ENCODE data around the gene FIBIN. TPM values are rescaled to one million over a fixed set of nuclear protein-coding genes. Genes with fewer than 3 reads are reported as not detected.

The FIBIN gene
- total RNA-seq, 1 experiment from 2014 or later = not detected

GRCh38 chr11:27002838-27003237, 8.9 kb downstream of the FIBIN start:
- Histone ChIP-seq H4K91ac (ENCODE audit: insufficient read length, low read depth, low read length) (no peak overlapping the region), H4K20me1 (ENCODE audit: control insufficient read depth, insufficient read depth, insufficient read length) (no peaks in the 10 kb centered on the region), H3K4me1 (ENCODE audit: insufficient read depth, low read length) (no peaks in the 10 kb centered on the region), H2BK5ac (ENCODE audit: insufficient read length, low read length) (no peak overlapping the region), H3K79me2 (ENCODE audit: insufficient read depth, low read length) (no peaks in the 10 kb centered on the region), H3K4ac (ENCODE audit: low read depth, low read length) (no peak overlapping the region), H2BK20ac (ENCODE audit: low read depth, low read length, poor library complexity, severe bottlenecking) (no peak overlapping the region), H3K79me1 (ENCODE audit: insufficient read depth, low read depth, low read length, poor library complexity, severe bottlenecking) (no peaks in the 10 kb centered on the region), H2AFZ (ENCODE audit: low read length) (no peak overlapping the region), H3K14ac (ENCODE audit: insufficient read depth, low read length) (no peak overlapping the region), H4K5ac (ENCODE audit: insufficient read length, low read depth, low read length) (no peak overlapping the region), H2BK120ac (ENCODE audit: low read depth, low read length, poor library complexity, severe bottlenecking) (no peak overlapping the region), H3K9me3 (ENCODE audit: control insufficient read depth, low read depth, low read length) (no peaks in the 10 kb centered on the region), H3K4me2 (ENCODE audit: insufficient read depth, insufficient read length, low read length) (no peak overlapping the region), H3K23ac (ENCODE audit: insufficient read length, low read depth, low read length) (no peak overlapping the region), H3K56ac (ENCODE audit: insufficient read length, low read depth, low read length) (no peak overlapping the region), H2AK5ac (ENCODE audit: insufficient read length, low read length) (no peak overlapping the region), H3K27me3 (ENCODE audit: insufficient read depth, low read length) (no peaks in the 10 kb centered on the region), H4K8ac (replicated peaks; ENCODE audit: insufficient read length, low read depth, low read length) (no peak overlapping the region), H3K18ac (ENCODE audit: insufficient read length, low read depth, low read length) (no peak overlapping the region), H3K27ac (ENCODE audit: insufficient read length, low read depth, low read length) (no peak overlapping the region), H3K9ac (ENCODE audit: extremely low read depth, insufficient read length, low read length) (no peak overlapping the region), H2BK12ac (ENCODE audit: insufficient read length, low read depth, low read length) (no peak overlapping the region), H3T11ph (ENCODE audit: low read length) (no peak overlapping the region), H3K23me2 (ENCODE audit: insufficient read length, low read depth, low read length, poor library complexity, severe bottlenecking) (no peaks in the 10 kb centered on the region), H2BK15ac (ENCODE audit: low read depth, low read length) (no peak overlapping the region)
- no CpG with 5 or more reads among the region's 4 CpGs for WGBS (ENCODE audit: extremely low coverage, insufficient read length, low lambda C conversion rate)
- DNase-seq = no peak
- no peak overlapping the region for H3K27ac Mint-ChIP-seq
- no peak for TF ChIP-seq CTCF (conservative IDR thresholded peaks at IDR 0.05)
- H3K27me3 Mint-ChIP-seq (ENCODE audit: low read depth) = no peaks in the 10 kb centered on the region
- no peaks in the 10 kb centered on the region for H3K36me3 Mint-ChIP-seq (ENCODE audit: insufficient read depth in 1 of 3, low read depth in 3 of 3)
- H3K4me1 Mint-ChIP-seq = no peaks in the 10 kb centered on the region
- no peaks in the 10 kb centered on the region; a peak in 1 of 5 replicates for H3K9me3 Mint-ChIP-seq
- H3K4me3 Mint-ChIP-seq = no peak overlapping the region
